Posterior vena cava (tissue), 2 donors: Measurements from ENCODE around the gene CAND2. TPM values are rescaled to one million over a fixed set of nuclear protein-coding genes. Genes with fewer than 3 reads are reported as not detected.
"Not testable (repeated sequence)": the region's sequence is repeated elsewhere in the genome, so short reads cannot be mapped to it uniquely, and the experiment has no call there.

Experiments
- DNase-seq: peaks from one replicate; pipeline ENCODE4 v3.0.0-alpha.2; 2020; ENCODE audit warnings: low spot score
- intact Hi-C, 2 donors: fragments of 100-400 bp; cut with DNase I; formaldehyde crosslinking; loops; one replicate each; pipeline versions ENCODE4 v1.14.1 to v1.14.2; 2022 to 2023
- total RNA-seq, 2 donors: library from RNA; stranded (reverse); fragmentation: NEBNext Ultra II Directional; extraction: Animal tissue kit (Norgen Biotek cat#: 25700); gene quantifications; one replicate each; pipeline ENCODE4 v1.2.1, GENCODE V29; 2021
- donor health status: DM: yes; HTN: yes; CAD: no.
- donor health status: DM: yes; HTN: yes; CAD: no.

The CAND2 gene
- total RNA-seq, 2 donors from 2014 or later: 13.1 to 16.8 TPM

- intact Hi-C loops: no loop called here
- no peak for DNase-seq
Measured at GRCh38 chr3:12818773-12819172, 22.3 kb downstream of the CAND2 start.

- intact Hi-C loops: no loop called here
Measured at GRCh38 chr3:12822725-12823373, 26.4 kb downstream of the CAND2 start.

GRCh38 chr3:12824299-12824698 lies 27.8 kb downstream of the CAND2 start:
- intact Hi-C loops: no loop called here
- DNase-seq: no peak

More at GRCh38 chr3:12822725-12823373, 26.4 kb downstream of the CAND2 start:
- DNase-seq: no peak

- intact Hi-C loops: no loop called here
- no peak for DNase-seq
Measured at GRCh38 chr3:12825156-12825555, 28.7 kb downstream of the CAND2 start.

GRCh38 chr3:12828751-12829150 lies 32.3 kb downstream of the CAND2 start:
- intact Hi-C loops: no loop called here
- no peak for DNase-seq

GRCh38 chr3:12829404-12829803 lies 32.9 kb downstream of the CAND2 start:
- intact Hi-C loops: no loop called here

GRCh38 chr3:12829886-12830784 lies 33.7 kb downstream of the CAND2 start:
- no peak for DNase-seq
- intact Hi-C loops: no loop called here

More at GRCh38 chr3:12829404-12829803, 32.9 kb downstream of the CAND2 start:
- DNase-seq: no peak

GRCh38 chr3:12830785-12831156 lies 34.3 kb downstream of the CAND2 start:
- intact Hi-C loops: no loop called here

GRCh38 chr3:12831301-12831866 lies 34.9 kb downstream of the CAND2 start:
- DNase-seq: no peak
- intact Hi-C loops: no loop called here

More at GRCh38 chr3:12830785-12831156, 34.3 kb downstream of the CAND2 start:
- no peak for DNase-seq

- DNase-seq: no peak
- intact Hi-C loops: no loop called here
Measured at GRCh38 chr3:12832350-12833221, 36.1 kb downstream of the CAND2 start.

GRCh38 chr3:12833222-12834161 lies 37.0 kb downstream of the CAND2 start:
- intact Hi-C loops: no loop called here
- DNase-seq: no peak

GRCh38 chr3:12835052-12835665 lies 38.7 kb downstream of the CAND2 start:
- DNase-seq: no peak
- intact Hi-C loops: no loop called here

GRCh38 chr3:12837295-12837986 lies 41.0 kb downstream of the CAND2 start:
- intact Hi-C loops: no loop called here
- DNase-seq: no peak

GRCh38 chr3:12838179-12838965 lies 41.9 kb downstream of the CAND2 start:
- DNase-seq: no peak
- intact Hi-C loops: no loop called here

GRCh38 chr3:12839156-12839946 lies 42.9 kb downstream of the CAND2 start:
- no peak for DNase-seq
- intact Hi-C loops: no loop called here

- DNase-seq, intact Hi-C loops: not testable (repeated sequence)
Measured at GRCh38 chr3:12840148-12840547, 43.7 kb downstream of the CAND2 start.
